ENCODE data around the gene SH3RF3. TPM values are rescaled to one million over a fixed set of nuclear protein-coding genes. Genes with fewer than 3 reads are reported as not detected.
A peak's percentile ranks its signal among the peaks of the same experiment; 100 is the strongest.
"Not testable (repeated sequence)": the region's sequence is repeated elsewhere in the genome, so short reads cannot be mapped to it uniquely, and the experiment has no call there.

Gene SH3RF3
- total and polyA plus RNA-seq, 5 donors: 5.7 to 8.8 (median 8.1) TPM

DNA sequence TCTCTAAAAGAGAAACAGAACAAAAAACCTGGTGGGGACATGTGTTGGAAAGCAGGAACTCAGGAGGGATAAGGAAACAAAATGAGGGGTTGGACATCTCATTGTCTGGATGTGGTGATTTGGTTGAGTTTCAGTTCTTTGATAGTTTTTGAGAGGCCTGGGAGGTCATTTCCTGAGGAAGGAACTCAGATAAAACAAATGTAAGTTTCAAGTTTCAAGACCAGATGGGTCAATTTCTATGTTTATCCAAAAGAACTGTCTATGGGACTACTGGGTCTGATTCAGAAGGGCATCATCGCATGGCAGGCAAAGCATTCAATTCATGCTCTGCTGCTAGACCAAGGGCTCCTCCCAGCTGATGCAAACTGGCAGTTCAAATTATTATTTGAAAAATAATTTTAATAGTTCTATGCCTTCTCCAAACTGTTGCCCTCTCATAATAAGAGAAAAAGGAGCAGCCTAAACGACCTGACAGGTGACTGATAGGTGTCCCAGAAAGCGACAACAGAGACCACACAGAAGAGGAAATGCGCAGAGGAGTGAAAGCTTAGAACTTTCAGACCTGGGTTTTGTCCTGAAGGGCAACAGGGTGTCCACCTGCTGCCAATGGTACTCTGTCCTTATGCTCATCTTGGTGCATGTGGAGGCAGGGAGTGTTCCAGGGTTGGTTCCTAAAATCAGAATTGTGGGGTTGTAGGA lies 39.3 kb upstream of the SH3RF3 start:
- Histone ChIP-seq H3K4me1 (ENCODE audit: control insufficient read depth, insufficient read depth, low read length) (no peaks in the 10 kb centered on the region), H3K27me3 (ENCODE audit: control insufficient read depth, insufficient read depth) (no peaks in the 10 kb centered on the region), H3K9me3 (ENCODE audit: control insufficient read depth, low read length) (no peaks in the 10 kb centered on the region), H3K4me3 (ENCODE audit: low read length) (no peak overlapping the region), H3K27ac (ENCODE audit: low read length) (no peak overlapping the region)
- WGBS: 76% methylated on average over 4 of the region's 4 CpGs
- no peak for DNase-seq
- intact Hi-C loops (cut with DNase I): no loop called here
- ATAC-seq: no peak

DNA sequence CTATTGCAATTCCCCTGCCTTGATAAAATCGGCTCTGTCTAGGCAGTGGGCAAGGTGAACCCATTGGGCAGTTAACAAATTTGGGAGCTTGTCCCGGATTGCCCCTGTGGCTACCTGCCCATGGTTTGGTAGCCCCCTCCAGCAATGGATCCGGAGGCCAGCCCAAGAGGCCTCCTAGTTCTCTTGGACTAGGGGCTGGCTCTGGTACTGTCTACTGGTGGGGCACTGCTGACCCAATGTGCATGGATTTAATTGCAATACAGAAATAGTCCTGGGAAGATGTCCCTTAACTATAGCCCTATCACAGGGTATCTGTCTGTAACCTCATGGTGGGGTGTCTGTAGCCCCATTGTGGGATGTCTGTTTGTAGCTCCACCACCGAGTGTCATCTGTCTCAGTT lies 37.5 kb upstream of the SH3RF3 start:
- Histone ChIP-seq H3K9me3 (ENCODE audit: control insufficient read depth, low read length) (no peaks in the 10 kb centered on the region), H3K27me3 (ENCODE audit: control insufficient read depth, insufficient read depth) (no peaks in the 10 kb centered on the region), H3K27ac (ENCODE audit: low read length) (no peak overlapping the region), H3K4me1 (ENCODE audit: control insufficient read depth, insufficient read depth, low read length) (no peaks in the 10 kb centered on the region), H3K4me3 (ENCODE audit: low read length) (no peak overlapping the region)
- DNase-seq (no peak), ATAC-seq (no peak)
- WGBS: 93% methylated on average over 4 of the region's 4 CpGs
- intact Hi-C loops (cut with DNase I): no loop called here

DNA sequence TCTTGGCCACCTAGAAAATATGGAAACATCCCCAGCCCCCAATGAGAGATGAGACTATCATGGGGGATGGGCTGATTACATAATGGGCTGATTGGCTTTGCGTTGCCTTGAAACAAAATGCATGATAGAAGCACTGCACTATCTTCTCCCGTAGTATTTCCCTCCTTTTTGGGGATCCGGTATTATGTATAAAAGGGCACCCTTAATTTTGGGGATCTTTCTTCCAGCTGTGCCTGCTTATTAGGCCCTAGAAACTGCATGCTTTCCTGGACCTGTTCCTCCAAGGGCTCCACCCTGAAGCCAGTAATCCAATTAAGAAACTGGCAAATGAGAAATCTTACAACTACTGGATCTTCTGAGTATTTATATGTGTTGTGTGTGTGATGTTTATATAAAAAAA lies 34.9 kb upstream of the SH3RF3 start:
- Histone ChIP-seq H3K27ac (ENCODE audit: low read length) (no peak overlapping the region), H3K9me3 (ENCODE audit: control insufficient read depth, low read length) (no peaks in the 10 kb centered on the region), H3K4me3 (ENCODE audit: low read length) (no peak overlapping the region), H3K27me3 (ENCODE audit: control insufficient read depth, insufficient read depth) (no peaks in the 10 kb centered on the region), H3K4me1 (ENCODE audit: control insufficient read depth, insufficient read depth, low read length) (no peaks in the 10 kb centered on the region)
- WGBS: 91% methylated on average over 3 of the region's 3 CpGs
- DNase-seq: no peak
- intact Hi-C loops (cut with DNase I): no loop called here
- ATAC-seq: no peak

DNA sequence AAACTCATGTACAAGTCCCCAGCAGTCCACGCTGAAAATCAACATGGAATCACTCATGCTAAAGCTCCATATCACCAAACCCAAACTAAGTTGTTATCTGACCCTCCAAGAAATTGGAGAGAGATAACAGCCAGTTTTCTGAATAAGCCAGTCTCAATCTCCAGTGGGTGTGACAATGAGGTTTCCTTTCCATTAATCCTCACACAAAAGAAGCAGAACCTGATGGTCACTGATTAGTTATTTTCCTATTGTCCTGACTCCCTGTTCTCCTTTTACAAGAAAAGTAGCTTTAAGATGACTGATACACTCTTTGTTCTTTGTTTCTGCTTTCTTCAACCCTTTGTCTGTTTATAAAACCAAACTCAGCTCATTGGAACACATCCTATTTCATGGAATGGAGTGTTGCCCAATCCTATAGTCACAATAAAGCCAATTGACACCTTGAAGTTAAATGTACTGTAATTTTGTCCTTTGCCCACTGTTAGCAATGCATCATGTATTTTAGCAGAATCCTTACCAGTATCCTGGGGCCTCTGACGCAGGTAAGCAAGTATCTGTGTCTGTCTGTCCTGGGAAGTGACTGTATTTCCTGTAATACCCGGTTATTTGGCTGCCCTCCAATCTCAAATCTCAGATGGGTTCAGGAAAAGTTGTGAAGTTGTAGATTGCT lies 30.6 kb upstream of the SH3RF3 start:
- WGBS: 46% methylated on average over 3 of the region's 3 CpGs
- Histone ChIP-seq H3K4me3 (ENCODE audit: low read length) (no peak overlapping the region), H3K27me3 (ENCODE audit: control insufficient read depth, insufficient read depth) (no peaks in the 10 kb centered on the region), H3K27ac (ENCODE audit: low read length) (no peak overlapping the region), H3K4me1 (ENCODE audit: control insufficient read depth, insufficient read depth, low read length) (no peaks in the 10 kb centered on the region), H3K9me3 (ENCODE audit: control insufficient read depth, low read length) (no peaks in the 10 kb centered on the region)
- DNase-seq (no peak), ATAC-seq (peak in 1 of 2 donors; percentile 35)
- intact Hi-C loops (cut with DNase I): no loop called here

DNA sequence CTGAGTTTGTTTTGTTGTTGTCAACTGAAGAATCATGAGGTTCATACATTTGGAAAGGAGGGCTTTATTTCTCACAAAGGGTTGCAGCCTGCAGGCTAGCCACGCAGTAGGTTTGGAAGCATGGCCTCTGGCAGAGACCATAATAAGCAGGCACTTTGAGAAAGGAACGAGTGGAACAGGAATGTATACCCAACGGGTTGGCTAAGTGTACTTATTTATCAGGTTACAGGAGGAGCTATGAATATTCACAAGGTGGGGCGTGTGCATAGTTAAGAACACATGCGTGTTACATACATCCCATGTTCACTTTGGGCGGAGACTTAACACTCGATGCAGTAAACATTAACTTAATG lies 30.1 kb upstream of the SH3RF3 start:
- Histone ChIP-seq H3K4me3 (ENCODE audit: low read length) (no peak overlapping the region), H3K9me3 (ENCODE audit: control insufficient read depth, low read length) (no peaks in the 10 kb centered on the region), H3K27me3 (ENCODE audit: control insufficient read depth, insufficient read depth) (no peaks in the 10 kb centered on the region), H3K4me1 (ENCODE audit: control insufficient read depth, insufficient read depth, low read length) (no peaks in the 10 kb centered on the region), H3K27ac (ENCODE audit: low read length) (no peak overlapping the region)
- intact Hi-C loops (cut with DNase I): no loop called here
- 76% methylated on average over 7 of the region's 7 CpGs for WGBS
- no peak for DNase-seq
- no peak for ATAC-seq

DNA sequence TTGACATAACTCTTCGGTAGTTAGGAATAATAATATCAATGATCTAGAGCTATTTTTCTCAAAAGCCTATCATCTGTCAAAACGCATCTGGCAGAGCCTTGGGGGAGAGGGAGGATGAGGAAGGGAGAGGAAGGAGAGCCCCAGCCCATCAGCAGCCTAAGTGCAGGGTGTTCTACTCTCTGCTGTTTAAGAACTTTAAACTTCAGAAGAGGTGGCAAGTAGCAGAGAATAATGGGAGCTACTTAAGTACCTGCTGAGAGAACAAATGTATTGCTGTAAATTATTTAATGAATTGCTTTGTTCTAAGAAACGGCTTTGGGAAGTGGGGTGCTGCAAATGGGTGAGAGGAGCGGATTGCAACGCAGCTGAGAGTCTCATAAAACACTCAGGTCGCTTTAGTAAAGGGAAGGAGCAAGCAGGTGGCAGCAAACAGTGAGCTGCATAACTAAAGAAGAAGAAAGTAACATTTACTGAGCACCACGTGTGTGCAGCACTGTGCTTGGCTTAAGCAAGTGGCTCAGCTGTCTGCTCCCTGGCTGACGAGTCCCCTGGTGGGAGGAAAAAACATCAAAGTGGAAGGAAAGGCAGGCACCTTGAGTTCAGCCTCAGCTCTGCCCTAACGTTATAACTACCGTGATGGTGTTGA lies 26.3 kb upstream of the SH3RF3 start:
- Histone ChIP-seq H3K4me1 (ENCODE audit: control insufficient read depth, insufficient read depth, low read length) (no peaks in the 10 kb centered on the region), H3K27me3 (ENCODE audit: control insufficient read depth, insufficient read depth) (no peaks in the 10 kb centered on the region), H3K9me3 (ENCODE audit: control insufficient read depth, low read length) (no peaks in the 10 kb centered on the region), H3K4me3 (ENCODE audit: low read length) (no peak overlapping the region), H3K27ac (ENCODE audit: low read length) (no peak overlapping the region)
- no peak for ATAC-seq
- intact Hi-C loops (cut with DNase I): no loop called here
- 30% methylated on average over 10 of the region's 10 CpGs for WGBS
- no peak for DNase-seq

DNA sequence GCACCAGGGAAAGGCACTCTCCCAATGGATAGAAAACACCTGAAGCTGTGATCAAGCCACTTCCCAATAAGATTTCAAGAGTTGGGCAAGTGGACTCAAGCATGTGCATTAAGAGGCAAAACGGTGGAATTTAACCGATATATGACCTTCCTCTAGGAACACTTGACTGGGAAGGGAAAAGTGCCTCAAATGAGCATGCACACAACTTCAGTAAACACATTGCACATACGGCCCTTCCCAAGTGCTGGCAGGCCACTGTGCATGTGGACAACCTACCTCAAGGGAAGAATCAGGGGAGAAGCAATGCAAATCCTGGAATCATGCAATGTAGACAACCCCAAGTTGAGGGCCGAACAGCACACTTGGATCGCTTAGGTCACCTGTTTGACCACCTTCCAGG lies 23.9 kb upstream of the SH3RF3 start:
- Histone ChIP-seq H3K4me1 (ENCODE audit: control insufficient read depth, insufficient read depth, low read length) (no peaks in the 10 kb centered on the region), H3K27me3 (ENCODE audit: control insufficient read depth, insufficient read depth) (no peaks in the 10 kb centered on the region), H3K27ac (ENCODE audit: low read length) (no peak overlapping the region), H3K9me3 (ENCODE audit: control insufficient read depth, low read length) (no peaks in the 10 kb centered on the region), H3K4me3 (ENCODE audit: low read length) (no peak overlapping the region)
- intact Hi-C loops (cut with DNase I): no loop called here
- ATAC-seq (no peak), DNase-seq (no peak)
- WGBS: 93% methylated on average over 5 of the region's 5 CpGs

DNA sequence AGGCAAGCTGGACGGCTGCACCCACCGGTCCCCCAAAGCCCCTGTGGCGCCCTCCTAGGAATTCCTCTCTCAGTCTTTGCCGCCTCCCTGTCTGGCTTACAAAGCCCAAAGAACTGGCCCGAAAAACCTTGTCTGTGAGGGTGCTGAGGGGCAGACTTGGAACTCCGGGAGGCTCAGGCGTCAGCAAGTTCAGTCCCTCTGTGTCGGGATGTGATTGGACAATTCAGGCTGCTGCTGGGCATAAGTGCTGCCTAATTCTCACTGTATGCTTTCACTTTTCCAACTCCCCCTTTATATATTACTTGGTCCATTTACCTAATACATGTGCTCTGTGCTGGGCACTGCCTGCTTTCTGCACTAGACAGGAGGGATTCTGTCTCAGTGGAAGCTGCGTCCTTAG lies 20.3 kb upstream of the SH3RF3 start:
- 86% methylated on average over 9 of the region's 9 CpGs for WGBS
- H3K27ac ChIP-seq (ENCODE audit: low read length): no peak overlapping the region
- no peaks in the 10 kb centered on the region for H3K27me3 ChIP-seq (ENCODE audit: control insufficient read depth, insufficient read depth)
- DNase-seq (no peak), ATAC-seq (no peak)
- H3K4me3 ChIP-seq (ENCODE audit: low read length): no peak overlapping the region
- H3K9me3 ChIP-seq (ENCODE audit: control insufficient read depth, low read length): no peaks in the 10 kb centered on the region
- intact Hi-C loops (cut with DNase I): no loop called here
- no peaks in the 10 kb centered on the region for H3K4me1 ChIP-seq (ENCODE audit: control insufficient read depth, insufficient read depth, low read length)

DNA sequence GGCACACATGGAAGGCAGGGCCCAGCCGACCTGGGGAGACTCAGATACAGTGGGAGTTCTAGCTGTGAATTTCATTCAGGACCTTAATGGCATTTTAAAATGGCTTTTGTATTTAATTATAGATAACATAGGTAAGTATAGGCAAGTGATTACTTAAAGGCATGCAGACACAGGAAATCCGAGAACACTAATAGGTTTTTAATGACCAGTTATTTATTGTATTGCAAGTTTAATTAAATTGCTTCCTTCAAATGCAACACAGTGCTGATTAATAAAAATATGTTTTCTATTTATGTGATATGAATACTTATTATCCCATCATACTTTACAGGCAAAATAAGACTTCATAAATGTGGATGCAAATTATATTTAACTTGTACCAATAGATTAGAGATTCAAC lies 19.7 kb upstream of the SH3RF3 start:
- no peak for DNase-seq
- Histone ChIP-seq H3K27ac (ENCODE audit: low read length) (no peak overlapping the region), H3K4me3 (ENCODE audit: low read length) (no peak overlapping the region), H3K4me1 (ENCODE audit: control insufficient read depth, insufficient read depth, low read length) (no peaks in the 10 kb centered on the region), H3K27me3 (ENCODE audit: control insufficient read depth, insufficient read depth) (no peaks in the 10 kb centered on the region), H3K9me3 (ENCODE audit: control insufficient read depth, low read length) (no peaks in the 10 kb centered on the region)
- intact Hi-C loops (cut with DNase I): no loop called here
- no peak for ATAC-seq
- 92% methylated on average over 2 of the region's 2 CpGs for WGBS

DNA sequence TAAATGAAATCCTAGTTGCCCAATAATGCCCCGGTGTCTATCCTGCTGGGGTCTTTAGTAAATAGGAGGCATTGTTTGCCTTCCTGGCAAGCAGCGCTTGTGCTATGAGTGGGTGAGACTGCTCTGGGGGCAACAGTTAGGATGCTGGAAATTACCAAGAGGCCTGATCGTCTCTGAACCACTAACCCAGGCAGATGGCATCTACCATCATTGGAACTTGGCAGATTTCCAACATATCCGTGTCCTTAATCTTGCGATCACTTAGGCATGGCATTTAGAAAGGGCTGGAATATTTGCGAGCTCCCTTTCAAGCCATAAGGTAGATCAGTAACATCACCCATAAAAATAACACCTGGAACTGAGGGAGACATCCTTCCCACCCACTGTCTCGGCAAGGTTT lies 18.8 kb upstream of the SH3RF3 start:
- ATAC-seq (no peak), DNase-seq (no peak)
- 76% methylated on average over 7 of the region's 7 CpGs for WGBS
- Histone ChIP-seq H3K27ac (ENCODE audit: low read length) (no peak overlapping the region), H3K27me3 (ENCODE audit: control insufficient read depth, insufficient read depth) (no peaks in the 10 kb centered on the region), H3K9me3 (ENCODE audit: control insufficient read depth, low read length) (no peaks in the 10 kb centered on the region), H3K4me3 (ENCODE audit: low read length) (no peak overlapping the region), H3K4me1 (ENCODE audit: control insufficient read depth, insufficient read depth, low read length) (no peaks in the 10 kb centered on the region)
- intact Hi-C loops (cut with DNase I): no loop called here

DNA sequence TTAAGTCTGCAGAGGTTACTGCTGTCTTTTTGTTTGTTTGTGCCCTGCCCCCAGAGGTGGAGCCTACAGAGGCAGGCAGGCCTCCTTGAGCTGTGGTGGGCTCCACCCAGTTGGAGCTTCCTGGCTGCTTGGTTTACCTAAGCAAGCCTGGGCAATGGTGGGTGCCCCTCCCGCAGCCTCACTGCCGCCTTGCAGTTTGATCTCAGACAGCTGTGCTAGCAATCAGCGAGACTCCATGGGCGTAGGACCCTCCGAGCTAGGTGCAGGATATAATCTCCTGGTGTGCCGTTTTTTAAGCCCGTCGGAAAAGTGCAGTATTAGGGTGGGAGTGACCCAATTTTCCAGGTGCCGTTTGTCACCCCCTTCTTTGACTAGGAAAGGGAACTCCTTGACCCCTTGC lies 11.8 kb upstream of the SH3RF3 start:
- DNase-seq; H3K9me3 ChIP-seq (ENCODE audit: control insufficient read depth, low read length); H3K4me1 ChIP-seq (ENCODE audit: control insufficient read depth, insufficient read depth, low read length); H3K4me3 ChIP-seq (ENCODE audit: low read length); ATAC-seq; intact Hi-C loops (cut with DNase I); H3K27ac ChIP-seq (ENCODE audit: low read length); H3K27me3 ChIP-seq (ENCODE audit: control insufficient read depth, insufficient read depth): not testable (repeated sequence)
- 94% methylated on average over 9 of the region's 9 CpGs for WGBS
